GM18867 (cell line): Measurements from ENCODE around the gene COL6A1.
"Not testable (repeated sequence)": the region's sequence is repeated elsewhere in the genome, so short reads cannot be mapped to it uniquely, and the experiment has no call there.

Experiments used
- ATAC-seq: cut with Tn5 transposase; IDR thresholded peaks from one replicate; pipeline ENCODE4 v1.9.1; 2021; ENCODE audit warnings: mild to moderate bottlenecking, moderate library complexity; ENCODE audit not compliant: unreplicated experiment

COL6A1 gene

DNA sequence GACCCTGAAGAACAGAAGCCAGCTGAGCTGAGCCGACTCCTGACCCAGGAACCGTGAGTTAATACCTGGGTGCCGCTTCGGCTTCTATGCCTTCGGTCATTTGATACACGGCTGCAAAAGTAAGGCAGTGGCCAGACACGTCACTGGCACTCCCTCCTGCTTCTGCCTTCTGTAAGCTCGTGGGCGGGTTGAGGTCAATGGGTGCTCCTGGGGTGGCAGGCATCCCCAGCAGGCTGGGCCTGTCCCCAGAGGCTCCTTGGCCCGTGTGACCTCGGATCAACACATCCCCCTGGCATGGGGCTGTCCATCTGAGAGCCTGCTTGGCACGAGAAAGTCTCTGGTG, 35.7 kb upstream of the COL6A1 start:
- ATAC-seq, result no peak

DNA sequence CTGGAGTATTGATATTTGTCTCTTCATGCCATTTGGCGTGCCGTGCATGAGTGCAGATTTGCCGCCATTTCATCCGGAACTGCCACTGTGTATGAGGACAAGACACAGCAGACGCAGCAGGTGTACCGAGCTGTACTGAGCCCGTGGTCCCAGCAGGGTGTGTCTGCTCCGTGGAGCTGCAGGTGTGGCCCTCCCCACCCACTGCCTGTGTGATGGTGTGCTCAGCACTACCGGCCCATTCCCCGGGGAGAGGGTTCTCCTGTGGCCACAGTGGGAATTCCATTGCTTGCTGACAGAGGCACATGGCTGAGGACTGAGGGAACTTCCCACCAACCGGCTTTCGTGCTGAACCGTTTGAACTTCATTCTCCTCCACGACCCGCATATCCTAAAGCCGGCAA, 34.3 kb upstream of the COL6A1 start:
- no peak for ATAC-seq

DNA sequence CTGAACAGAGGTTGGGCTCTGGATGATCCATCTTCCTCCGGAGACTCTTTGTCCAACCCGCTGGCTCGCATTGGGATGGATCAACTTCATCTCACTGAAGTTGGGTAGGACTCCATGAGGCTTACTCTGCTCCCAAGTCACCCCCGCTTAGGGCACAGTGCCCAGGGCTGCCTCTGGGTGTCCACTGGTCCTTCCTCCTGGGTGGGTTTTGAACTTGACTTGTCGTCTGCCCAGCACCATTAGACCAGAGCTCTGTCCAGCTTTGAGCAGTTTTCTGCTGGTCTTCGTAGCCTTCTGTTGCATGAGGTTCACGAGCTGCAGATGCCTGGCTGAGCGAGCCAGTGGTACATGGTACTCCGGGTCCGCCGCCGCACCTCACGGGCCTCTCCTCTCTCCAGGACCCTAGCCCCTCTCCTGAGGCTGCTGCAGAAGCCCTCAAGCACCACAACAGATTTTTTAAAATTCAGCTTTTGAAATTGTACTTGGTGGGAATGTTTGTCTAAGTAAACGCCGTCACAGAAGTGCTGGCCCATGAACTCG, 33.8 kb upstream of the COL6A1 start:
- no peak for ATAC-seq

DNA sequence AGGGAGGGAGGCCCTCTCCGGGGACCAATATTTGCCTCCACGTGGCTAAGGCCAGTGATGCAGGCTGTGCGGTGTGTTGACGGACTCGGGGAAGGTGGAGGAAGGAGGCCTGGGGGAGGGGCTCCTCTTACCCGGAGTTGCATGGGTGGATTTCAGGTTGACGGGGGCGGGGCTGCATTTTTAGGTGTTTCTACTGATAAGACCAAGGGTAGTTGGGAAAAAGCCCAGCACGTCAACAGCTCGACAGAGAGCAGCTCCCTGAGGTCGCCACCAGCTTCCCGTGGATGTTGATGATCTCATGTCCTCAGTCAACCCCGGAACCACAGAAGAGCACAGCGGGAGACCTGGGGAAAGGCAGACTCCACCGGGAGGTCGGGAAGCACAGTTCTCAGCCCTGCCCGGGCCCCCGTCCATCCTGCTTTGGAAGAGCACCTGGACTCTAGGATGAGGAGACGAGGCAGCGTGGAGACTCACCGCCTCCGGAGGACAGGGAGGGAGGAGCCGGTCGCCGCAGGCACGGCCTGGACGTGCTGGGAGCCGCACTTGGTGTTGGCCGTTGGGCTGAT, 32.9 kb upstream of the COL6A1 start:
- no peak for ATAC-seq

DNA sequence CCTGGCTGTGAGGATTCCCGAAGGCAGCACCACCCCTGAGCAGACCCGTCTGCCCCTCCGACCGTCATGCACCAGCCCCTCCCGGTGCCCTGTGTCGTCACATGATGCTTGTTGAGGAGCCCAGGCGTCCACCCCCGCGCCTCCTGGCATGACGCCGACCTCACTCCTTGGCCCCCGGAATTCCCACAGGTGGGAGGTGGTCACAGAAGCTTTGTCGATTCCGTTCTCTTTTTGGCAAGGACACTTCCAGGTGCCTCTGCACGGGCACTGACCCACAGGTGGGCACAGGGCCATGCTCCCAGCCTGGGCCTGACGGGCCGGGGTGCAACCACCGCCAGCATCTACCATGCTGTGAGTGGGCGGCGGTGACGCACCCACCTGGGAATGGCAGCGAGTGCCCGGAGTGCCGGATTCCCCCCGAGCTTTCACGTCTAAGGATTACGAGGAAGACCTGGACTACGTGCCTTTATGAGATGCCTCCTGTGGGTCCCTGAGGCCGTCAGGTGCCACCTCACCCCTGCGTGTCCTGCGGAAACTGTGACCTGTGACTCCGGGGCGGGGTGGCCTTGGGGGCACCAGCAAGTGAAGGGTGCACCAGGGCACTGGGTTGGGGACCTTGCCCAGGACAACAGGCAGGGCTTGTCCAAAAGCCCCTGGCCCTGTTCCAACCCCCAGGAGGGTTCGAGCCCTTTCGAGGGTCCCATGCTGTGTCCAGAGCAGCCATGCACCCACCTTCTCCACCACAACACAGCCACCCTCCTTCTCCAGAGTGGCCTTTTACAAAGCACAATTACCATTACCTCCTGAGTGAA, 31.4 kb upstream of the COL6A1 start:
- ATAC-seq, result no peak

DNA sequence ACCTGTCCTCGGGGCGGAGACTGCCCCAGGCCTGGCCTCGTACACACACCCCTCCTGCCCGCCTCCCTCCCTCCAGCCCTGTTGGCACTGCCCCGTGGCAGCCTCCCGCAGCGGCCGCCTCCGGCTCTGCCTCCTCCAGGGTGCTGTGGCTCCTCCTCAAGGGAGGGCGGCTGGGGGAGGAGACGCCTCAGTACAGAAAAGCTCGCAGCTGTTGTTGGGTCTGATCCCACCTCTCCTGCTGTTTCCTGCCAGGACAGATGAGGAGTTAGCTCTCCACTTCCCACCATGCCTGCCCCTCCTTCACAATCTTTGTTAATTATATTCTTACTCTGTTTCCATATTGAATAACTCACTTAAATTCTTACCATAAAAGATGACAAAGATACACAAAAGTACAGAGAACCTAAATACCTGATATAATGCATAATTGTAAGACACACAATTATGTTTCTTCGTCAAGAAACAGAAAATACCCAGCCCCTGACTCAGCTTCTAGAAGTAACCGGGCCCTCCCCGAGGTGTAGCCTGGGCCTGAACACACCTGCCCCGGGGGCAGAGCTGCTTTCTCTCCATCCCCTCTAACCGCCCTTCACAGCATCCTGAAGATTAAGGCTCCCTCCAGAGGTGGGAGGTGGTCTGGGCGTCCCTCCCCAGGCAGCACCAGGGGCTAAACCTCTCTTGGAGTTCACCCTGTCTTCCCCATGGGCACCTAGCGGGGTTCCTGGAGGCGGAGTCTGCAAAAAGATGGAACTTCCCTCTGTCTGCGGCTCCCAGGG, 30.6 kb upstream of the COL6A1 start:
- no peak for ATAC-seq

DNA sequence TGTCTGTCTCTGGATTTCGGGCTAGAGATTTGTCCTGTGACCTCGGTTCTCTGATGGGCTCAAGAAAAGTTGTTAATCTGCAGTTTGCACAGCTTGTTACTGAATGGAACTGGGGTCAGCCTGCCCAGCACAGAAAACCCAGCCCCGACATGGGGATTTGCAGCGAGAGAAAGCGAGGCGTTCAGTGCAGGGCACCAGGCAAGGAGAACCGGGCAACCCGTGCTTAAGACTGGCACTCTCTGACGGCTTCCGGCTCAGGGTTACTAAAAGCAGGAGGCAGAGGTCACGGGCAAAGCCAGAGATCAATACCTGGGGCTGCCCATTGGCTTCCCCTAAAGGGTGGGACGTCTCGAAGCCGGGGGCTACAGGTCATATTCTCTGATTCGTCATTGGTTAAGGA, 29.9 kb upstream of the COL6A1 start:
- ATAC-seq, result no peak

DNA sequence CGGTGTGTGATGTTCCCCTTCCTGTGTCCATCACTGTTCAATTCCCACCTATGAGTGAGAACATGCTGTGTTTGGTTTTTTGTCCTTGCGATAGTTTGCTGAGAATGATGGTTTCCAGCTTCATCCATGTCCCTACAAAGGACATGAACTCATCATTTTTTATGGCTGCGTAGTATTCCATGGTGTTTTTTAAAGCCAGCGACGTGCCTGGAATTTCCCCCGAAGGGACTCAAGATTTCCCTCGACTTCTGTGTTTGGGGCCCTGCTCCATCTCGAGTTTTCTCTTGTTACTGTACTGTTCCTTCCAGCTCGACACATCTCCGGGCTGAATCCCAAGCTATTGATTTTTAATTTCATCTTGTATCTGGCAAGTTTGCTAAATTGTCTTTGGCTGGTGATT, 29.0 kb upstream of the COL6A1 start:
- ATAC-seq, result not testable (repeated sequence)

DNA sequence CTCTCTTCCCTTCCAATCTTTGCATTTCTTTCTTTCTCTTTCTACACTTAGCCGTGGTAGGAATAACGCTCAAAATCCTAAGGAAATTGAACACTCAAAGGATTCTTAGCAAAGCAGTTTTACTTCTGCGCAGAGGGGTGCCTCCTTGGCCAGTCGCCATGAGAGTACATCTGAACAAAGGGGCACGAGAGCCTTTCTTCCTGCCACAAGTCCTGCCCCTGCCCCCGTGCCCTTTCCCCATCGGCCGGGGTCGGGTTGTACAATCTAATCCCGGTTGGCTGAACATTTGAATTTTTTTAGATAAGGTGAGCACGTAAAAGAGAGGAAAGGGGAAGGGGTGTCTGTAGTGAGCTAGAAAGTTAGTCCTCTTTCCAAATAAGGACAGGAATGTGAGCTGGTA, 28.6 kb upstream of the COL6A1 start:
- ATAC-seq, result no peak

DNA sequence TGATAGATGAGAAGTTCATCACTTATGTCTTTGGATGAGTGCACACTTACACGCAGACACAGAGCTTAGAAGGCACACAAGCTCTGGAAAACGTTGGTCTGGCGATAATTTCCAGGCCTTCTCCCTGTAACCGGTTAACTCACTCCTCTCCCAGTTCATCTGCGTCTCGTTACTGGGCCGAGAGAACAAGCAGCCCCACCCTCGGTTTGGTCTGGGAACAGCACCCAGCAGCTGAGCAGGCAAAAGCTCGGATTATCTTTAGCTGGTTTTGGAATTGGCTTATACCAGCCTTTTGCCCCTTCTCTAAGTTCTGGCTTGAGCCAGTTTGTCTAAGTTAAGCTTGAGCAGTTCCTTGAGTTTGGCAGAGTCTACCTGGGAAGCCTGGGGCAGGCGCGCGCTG, 27.3 kb upstream of the COL6A1 start:
- ATAC-seq, result no peak

DNA sequence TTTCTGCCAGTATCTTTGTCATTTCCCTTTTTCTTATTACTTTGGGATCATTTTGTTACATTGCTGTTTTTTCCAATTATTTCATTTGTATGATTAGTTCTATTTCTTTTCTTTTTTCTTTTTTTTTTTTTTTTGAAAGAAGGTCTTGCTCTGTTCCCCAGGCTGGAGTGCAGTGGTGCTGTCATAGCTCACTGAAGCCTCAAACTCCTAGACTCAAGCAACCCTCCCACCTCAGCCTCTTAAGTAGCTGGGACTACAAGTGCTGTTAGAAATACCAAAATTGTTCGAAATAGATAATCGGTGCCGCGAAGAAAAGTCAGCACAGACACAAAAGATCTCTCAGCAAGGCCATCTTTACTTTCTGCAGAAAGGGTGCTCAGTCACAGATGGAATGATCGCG, 26.6 kb upstream of the COL6A1 start:
- no peak for ATAC-seq

DNA sequence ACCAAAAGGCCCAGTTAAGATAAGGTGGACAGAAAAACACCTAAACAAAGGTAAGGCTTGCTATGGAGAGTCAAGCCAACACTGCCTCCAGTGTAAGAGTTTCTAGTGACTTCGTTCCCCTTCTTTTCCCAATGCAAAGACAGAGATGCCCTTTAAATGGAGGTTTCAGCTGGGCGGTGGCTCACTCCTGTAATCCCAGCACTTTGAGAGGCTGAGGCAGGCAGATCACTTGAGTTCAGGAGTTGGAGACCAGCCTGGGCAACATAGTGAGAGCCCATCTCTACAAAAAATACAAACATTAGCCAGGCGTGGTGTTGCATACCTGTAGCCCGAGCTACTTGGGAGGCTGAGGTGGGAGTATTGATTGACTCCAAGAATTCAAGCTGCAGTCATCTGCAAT, 24.0 kb upstream of the COL6A1 start:
- no peak for ATAC-seq

DNA sequence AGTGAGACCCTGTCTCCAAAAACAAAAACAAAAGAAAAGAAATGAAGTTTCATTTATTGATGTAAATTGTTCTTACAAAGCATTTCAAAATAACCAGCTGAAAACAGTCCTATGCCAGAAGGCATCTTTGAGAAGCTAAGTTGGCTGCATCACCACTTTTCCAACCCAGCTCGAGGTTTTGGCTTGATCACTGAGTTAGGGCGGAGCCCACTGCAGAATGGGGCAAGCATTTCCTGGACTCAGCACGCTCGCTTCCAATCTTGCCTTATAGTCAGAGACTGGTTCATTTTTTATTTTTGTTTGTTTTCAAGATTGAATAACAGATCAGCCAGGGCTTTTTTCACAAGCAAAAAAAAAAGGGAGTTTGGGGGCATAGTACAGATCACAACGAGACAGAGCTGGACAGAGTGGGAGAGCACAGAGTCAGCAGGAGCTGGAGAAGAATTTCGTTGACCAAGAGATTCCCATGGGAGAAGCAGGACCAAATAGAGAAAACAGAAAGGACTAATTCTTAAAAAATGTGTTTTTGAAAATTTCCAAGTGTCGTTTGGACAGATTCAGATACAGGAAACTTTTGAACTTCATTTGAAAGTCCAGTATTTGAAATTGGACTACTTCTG, 23.5 kb upstream of the COL6A1 start:
- no peak for ATAC-seq

DNA sequence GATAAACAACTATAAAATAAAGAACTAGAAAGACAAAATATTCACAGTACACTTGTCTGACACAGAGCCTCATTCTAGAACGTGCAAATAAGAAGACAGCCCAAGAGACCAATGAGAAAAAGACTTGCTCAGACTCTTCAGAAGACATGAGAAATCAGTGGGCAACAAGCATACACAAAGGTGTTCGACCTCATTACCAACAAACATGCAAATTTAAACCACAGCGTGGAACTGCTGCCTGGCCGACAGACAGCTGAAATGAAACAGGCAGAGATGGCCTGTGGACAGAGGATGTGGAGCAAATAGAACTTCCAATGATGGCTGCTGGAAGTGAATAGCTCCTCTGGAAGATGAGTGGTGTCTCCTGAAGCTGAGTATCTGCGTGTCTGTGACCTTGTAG, 22.4 kb upstream of the COL6A1 start:
- no peak for ATAC-seq

DNA sequence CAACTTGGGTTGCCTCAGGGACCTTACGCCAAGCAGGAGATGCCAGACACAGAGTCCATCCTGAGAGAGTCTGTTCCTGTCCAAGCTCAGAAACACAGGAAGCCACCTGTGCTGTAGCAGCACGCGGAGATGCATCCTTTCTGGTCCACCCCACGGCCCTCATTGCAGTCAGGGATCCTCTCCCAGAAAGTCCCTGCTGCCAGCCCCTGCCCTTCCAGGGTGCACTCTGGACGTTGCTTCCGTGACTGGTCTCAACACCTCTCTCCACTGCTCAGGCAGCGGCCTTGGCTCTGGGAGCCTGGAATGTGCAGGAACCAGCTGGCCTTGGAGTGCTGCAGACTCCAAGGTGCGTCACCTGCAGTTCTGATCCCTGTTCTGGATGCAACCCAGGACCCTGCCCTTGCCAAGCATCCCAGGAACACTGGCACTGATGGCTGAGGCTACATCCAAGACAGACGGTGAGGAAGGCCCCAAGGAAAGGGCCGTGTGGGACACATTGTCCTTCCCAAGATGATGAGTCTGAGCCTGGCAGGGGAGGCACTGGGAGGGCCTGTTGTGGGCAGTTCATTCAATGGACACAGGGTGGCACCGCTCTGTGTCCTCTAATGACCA, 21.7 kb upstream of the COL6A1 start:
- ATAC-seq, result no peak

DNA sequence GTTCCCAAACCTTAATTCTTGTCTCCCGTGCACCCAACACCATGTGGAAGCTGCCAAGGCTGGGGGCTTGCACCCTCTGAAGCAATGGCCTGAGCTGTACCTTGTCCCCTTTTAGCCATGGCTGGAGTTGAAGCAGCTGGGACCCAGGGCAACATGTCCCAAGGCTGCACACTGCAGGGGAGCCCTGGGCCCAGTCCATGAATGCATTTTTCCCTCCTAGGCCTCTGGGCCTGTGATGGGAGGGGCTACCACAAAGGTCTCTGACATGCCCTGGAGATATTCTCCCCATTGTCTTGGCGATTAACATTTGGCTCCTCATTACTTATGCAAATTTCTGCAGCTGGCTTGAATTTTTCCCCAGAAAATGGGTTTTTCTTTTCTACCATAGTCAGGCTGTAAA, 20.2 kb upstream of the COL6A1 start:
- not testable (repeated sequence) for ATAC-seq

DNA sequence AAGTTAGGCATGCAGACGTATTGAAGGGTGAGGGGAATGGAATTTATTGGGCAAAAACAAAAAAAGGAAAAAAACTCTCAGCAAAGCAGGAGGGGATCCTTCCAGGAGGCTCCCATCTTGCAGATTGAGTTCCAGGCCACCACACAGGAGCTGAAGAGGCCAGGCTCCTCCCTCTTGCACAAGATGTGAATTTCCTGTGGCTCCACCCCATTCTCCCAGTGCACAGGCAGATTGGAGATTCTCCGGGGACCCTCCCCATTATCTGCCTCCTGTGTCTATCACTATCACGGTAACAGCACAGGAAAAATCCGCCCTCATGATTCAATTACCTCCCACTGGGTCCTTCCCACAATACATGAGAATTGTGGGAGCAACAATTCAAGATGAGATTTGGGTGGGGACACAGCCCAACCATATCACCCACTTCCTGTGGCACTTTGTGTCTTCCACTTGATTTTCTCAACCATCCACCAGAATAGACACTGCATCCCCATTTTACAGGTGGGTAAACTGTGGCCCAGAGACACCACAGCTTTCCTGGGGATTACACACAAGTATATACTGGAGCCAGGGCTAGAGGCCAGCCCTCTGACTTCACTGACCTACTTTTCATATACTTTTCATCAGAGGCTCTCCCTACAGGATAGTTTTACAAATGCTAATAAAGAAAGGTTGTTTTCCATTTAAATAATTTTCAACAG, 18.9 kb upstream of the COL6A1 start:
- ATAC-seq, result no peak

DNA sequence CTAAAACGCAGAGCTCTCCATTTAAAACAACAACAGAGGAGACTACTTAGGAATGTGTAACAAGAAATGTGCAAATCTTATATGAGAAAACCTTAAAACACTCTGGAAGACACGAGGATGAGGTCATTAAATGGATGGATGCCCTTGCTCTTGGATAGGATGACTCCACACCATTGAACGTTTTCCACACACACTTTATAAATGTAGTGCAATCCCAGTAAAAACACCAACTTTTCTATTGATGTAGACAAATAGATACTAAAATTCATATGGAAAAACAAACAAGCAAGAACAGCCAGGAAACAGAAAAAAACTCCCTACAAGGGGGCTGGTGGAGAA, 18.4 kb upstream of the COL6A1 start:
- ATAC-seq, result no peak

DNA sequence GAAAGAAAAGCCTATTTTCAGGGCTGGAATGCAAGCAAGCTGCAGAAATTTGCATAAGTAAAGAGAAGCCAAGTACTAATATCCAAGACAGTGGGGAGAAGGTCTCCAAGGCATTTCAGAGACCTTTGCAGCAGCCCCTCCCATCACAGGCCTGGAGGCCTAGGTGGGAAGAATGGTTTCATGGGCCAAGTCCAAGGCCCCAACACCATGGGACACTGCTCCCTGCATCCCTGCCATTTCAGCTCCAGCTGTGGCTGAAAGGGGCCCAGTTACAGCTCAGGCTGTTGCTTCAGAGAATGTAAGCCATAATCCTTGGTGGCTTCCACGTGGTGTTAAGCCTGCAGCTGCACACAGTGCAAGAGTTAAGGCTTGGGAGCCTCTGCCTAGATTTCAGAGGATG, 16.9 kb upstream of the COL6A1 start:
- no peak for ATAC-seq

DNA sequence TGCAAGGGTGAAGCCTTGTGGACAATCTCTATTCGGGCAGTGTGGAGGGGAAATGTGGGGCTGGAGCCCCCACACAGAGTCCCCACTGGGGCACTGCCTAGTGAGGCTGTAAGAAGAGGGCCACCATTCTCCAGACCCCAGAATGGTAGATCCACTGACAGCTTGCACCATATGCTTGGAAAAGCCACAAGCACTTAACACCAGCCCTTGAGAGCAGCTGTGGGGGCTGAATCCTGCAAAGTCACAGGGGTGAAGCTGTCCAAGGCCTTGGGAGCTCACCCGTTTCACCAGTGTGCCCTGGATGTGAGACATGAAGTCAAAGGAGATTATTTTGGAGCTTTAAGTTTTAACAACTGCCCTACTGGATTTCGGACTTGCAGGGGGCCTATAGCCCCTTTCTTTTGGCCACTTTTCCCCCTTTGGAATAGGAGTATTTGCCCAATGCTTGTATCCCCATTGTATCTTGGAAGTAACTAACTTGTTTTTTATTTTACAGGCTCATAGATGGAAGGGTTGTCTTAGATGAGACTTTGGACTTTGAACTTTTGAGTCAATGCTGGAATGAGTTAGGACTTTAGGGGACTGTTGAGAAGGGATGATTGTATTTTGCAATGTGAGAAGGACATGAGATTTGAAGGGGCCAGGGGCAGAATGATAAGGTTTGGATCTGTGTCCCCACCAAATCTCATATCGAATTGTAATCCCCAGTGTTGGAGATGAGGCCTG, 16.3 kb upstream of the COL6A1 start:
- no peak for ATAC-seq
